CD14-positive monocyte (primary cell): Measurements from ENCODE around the gene MND1. TPM values are rescaled to one million over a fixed set of nuclear protein-coding genes. Genes with fewer than 3 reads are reported as not detected.

Source experiments
- DNase-seq, 3 donors: peaks; one replicate each; pipeline ENCODE4 v3.0.0-alpha.2; 2011 to 2022
- H2AFZ ChIP-seq: 2 replicates; pipeline ENCODE4 v1.6.0; 2012; ENCODE audit warnings: mild to moderate bottlenecking, low read depth, low read length, inconsistent platforms; ENCODE audit not compliant: insufficient read depth, poor library complexity, severe bottlenecking
- H3K27ac ChIP-seq, 2 donors: 1 replicate in 1 of 2; 2 replicates in 1 of 2; pipeline ENCODE4 v1.5.1; 2012 to 2013; ENCODE audit warnings: low read length in 2 of 2, control low read depth in 1 of 2, inconsistent platforms in 1 of 2, low read depth in 1 of 2, mild to moderate bottlenecking in 1 of 2
- H3K27me3 ChIP-seq, 2 donors: one replicate each; pipeline versions ENCODE4 v1.6.0 to v1.6.1; 2011 to 2013; ENCODE audit warnings: low read length in 2 of 2; ENCODE audit not compliant: control insufficient read depth in 2 of 2, insufficient read depth in 2 of 2
- H3K36me3 ChIP-seq, 2 donors: replicated peaks in 1 of 2; 1 replicate in 1 of 2; 2 replicates in 1 of 2; pipeline versions ENCODE4 v1.5.1 to v1.6.1; 2012 to 2013; ENCODE audit warnings: low read length in 2 of 2, control low read depth in 1 of 2, inconsistent platforms in 1 of 2, mild to moderate bottlenecking in 1 of 2; ENCODE audit not compliant: insufficient read depth in 2 of 2, control insufficient read depth in 1 of 2
- H3K4me1 ChIP-seq, 2 donors: 1 replicate in 1 of 2; 2 replicates in 1 of 2; pipeline versions ENCODE4 v1.5.1 to v1.6.1; 2012 to 2013; ENCODE audit warnings: low read length in 2 of 2, control low read depth in 1 of 2, inconsistent platforms in 1 of 2, mild to moderate bottlenecking in 1 of 2, moderate library complexity in 1 of 2; ENCODE audit not compliant: insufficient read depth in 2 of 2, control insufficient read depth in 1 of 2
- H3K4me2 ChIP-seq: replicated peaks from 2 replicates; pipeline ENCODE3; 2012; ENCODE audit warnings: low read length, moderate library complexity, mild to moderate bottlenecking; ENCODE audit not compliant: poor library complexity, severe bottlenecking; ENCODE audit errors: extremely low read depth
- H3K4me3 ChIP-seq, 3 experiments: fragments of 200-600 bp in 1 of 3; sonication (generic) in 1 of 3; replicated peaks in 1 of 3; 1 replicate in 2 of 3; 2 replicates in 1 of 3; pipeline ENCODE4 v1.5.1; 2011 to 2013; ENCODE audit warnings: low read length in 3 of 3, mild to moderate bottlenecking in 3 of 3, control low read depth in 2 of 3, low read depth in 2 of 3, inconsistent platforms in 1 of 3, moderate library complexity in 1 of 3
- H3K79me2 ChIP-seq: 2 replicates; pipeline ENCODE4 v1.6.0; 2012; ENCODE audit warnings: mild to moderate bottlenecking, control low read depth, inconsistent platforms, low read length, moderate library complexity; ENCODE audit not compliant: insufficient read depth
- H3K9ac ChIP-seq: 2 replicates; pipeline ENCODE4 v1.6.0; 2017; ENCODE audit warnings: low read length, mild to moderate bottlenecking; ENCODE audit not compliant: insufficient read depth, poor library complexity, severe bottlenecking
- H3K9me3 ChIP-seq, 2 donors: replicated peaks in 1 of 2; 1 replicate in 1 of 2; 2 replicates in 1 of 2; pipeline versions ENCODE4 v1.5.1 to v1.6.1; 2012 to 2013; ENCODE audit warnings: low read length in 2 of 2, control low read depth in 1 of 2; ENCODE audit not compliant: control insufficient read depth in 1 of 2, insufficient read depth in 1 of 2
- H4K20me1 ChIP-seq: 2 replicates; pipeline ENCODE4 v1.6.0; 2012; ENCODE audit warnings: mild to moderate bottlenecking, low read length, control low read depth, moderate library complexity; ENCODE audit not compliant: insufficient read depth
- H3K27ac Mint-ChIP-seq, 7 donors: one replicate each; pipeline ENCODE4 v1.8.0; 2020; ENCODE audit warnings: mild to moderate bottlenecking in 7 of 7, mixed read lengths in 7 of 7, moderate library complexity in 6 of 7, inconsistent platforms in 2 of 7
- H3K27me3 Mint-ChIP-seq, 3 donors: one replicate each; pipeline ENCODE4 v1.8.0; 2021 to 2022; ENCODE audit warnings: low read depth in 3 of 3, mild to moderate bottlenecking in 3 of 3, mixed read lengths in 3 of 3, moderate library complexity in 3 of 3, inconsistent platforms in 1 of 3
- H3K36me3 Mint-ChIP-seq, 2 donors: one replicate each; pipeline ENCODE4 v1.8.0; 2020; ENCODE audit warnings: mixed read lengths in 2 of 2, inconsistent platforms in 1 of 2, mild to moderate bottlenecking in 1 of 2
- H3K4me1 Mint-ChIP-seq: one replicate; pipeline ENCODE4 v1.8.0; 2020; ENCODE audit warnings: mild to moderate bottlenecking, mixed read lengths
- H3K4me3 Mint-ChIP-seq, 2 donors: one replicate each; pipeline ENCODE4 v1.8.0; 2020; ENCODE audit warnings: mild to moderate bottlenecking in 2 of 2, mixed read lengths in 2 of 2, moderate library complexity in 1 of 2
- H3K9me3 Mint-ChIP-seq, 7 donors: one replicate each; pipeline ENCODE4 v1.8.0; 2020 to 2022; ENCODE audit warnings: mixed read lengths in 7 of 7, mild to moderate bottlenecking in 6 of 7, moderate library complexity in 6 of 7, inconsistent platforms in 2 of 7
- WGBS: methylation state at CpG from one replicate; pipeline ENCODE4 v1.1.5; 2013; ENCODE audit warnings: missing lambda C conversion rate; ENCODE audit not compliant: insufficient coverage; 5-methylcytosine and 5-hydroxymethylcytosine counted together
- intact Hi-C, 2 donors: fragments of 100-400 bp; cut with micrococcal nuclease; formaldehyde crosslinking; loops; one replicate each; pipeline versions ENCODE4 v1.15.0 to v1.15.1; 2023
- polyA plus RNA-seq, 3 donors: library from polyadenylated mRNA; depleted of rRNA in 1 of 3; unstranded in 2 of 3; stranded (reverse) in 1 of 3; fragments of 300-500 nt in 2 of 3; fragments of >200 nt in 1 of 3; fragmentation: Illumina TruSeq in 2 of 3; gene quantifications; 1 replicate in 2 of 3; 2 replicates in 1 of 3; pipeline ENCODE4 v1.2.3, GENCODE V29; 2012 to 2021
- TF ChIP-seq, protein P1 (sequence below): fragments of 200-600 bp; IDR thresholded peaks from one replicate; pipeline ENCODE4 v1.8.0; 2022; ENCODE audit warnings: antibody characterized with exemption, mild to moderate bottlenecking

Gene MND1
- polyA plus RNA-seq, 3 donors: not detected

DNA sequence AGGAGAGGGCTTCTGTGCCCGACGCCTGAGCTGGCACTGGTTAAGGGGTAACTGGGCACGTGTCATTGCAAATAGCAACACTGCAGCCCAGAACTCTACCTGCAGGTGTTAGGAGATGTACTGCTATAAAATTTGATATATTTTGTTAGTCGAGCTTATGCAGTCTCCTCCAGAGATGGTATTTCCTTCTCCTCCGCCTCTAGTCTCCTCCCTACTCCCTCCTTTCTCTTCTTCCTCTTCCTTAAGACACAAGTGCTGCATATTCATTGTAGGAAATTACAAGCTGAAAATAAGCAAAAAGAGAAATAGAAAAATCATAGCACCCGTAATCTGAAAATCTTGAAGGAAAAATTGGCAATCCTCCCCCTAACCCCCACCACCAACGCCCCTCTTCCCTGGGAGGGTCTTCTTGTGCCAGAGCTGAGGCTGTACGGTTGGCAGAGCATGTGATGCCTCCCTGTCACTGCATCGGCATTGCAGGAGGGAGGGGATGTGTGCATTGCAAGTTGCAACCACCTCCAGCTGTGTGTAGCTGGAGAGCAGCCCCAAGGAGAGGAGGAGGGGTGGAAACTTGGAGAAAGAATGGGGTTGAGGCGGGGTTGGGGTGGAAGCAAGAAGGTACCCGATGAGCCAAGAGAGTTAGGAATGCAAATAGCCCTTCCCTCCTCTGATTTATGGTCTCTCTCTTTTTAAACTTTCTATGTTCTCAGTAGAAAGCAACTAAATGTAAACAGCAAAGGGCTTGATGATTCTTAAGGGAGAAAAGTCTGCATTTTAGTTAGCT is 48.3 kb upstream of the MND1 start:
- Histone ChIP-seq H3K36me3 (no peaks in the 10 kb centered on the region), H3K4me1 (no peaks in the 10 kb centered on the region), H3K27ac (no peak overlapping the region), H3K4me2 (no peak overlapping the region), H3K27me3 (no peaks in the 10 kb centered on the region), H3K9ac (no peak overlapping the region), H3K9me3 (peaks cover 4 to 7% of the 10 kb centered on the region in 2 donors), H4K20me1 (no peaks in the 10 kb centered on the region), H2AFZ (no peak overlapping the region), H3K4me3 (no peak overlapping the region), H3K79me2 (no peaks in the 10 kb centered on the region)
- Mint-ChIP-seq H3K36me3 (no peaks in the 10 kb centered on the region), H3K27me3 (peaks cover 0 to 2% (median 0%) of the 10 kb centered on the region in 3 donors), H3K27ac (no peak overlapping the region), H3K4me3 (no peak overlapping the region), H3K9me3 (peaks cover 7 to 20% (median 13%) of the 10 kb centered on the region in 7 donors), H3K4me1 (peaks cover 3% of the 10 kb centered on the region)
- TF ChIP-seq, protein P1, sequence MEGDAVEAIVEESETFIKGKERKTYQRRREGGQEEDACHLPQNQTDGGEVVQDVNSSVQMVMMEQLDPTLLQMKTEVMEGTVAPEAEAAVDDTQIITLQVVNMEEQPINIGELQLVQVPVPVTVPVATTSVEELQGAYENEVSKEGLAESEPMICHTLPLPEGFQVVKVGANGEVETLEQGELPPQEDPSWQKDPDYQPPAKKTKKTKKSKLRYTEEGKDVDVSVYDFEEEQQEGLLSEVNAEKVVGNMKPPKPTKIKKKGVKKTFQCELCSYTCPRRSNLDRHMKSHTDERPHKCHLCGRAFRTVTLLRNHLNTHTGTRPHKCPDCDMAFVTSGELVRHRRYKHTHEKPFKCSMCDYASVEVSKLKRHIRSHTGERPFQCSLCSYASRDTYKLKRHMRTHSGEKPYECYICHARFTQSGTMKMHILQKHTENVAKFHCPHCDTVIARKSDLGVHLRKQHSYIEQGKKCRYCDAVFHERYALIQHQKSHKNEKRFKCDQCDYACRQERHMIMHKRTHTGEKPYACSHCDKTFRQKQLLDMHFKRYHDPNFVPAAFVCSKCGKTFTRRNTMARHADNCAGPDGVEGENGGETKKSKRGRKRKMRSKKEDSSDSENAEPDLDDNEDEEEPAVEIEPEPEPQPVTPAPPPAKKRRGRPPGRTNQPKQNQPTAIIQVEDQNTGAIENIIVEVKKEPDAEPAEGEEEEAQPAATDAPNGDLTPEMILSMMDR: no peak
- intact Hi-C loops: no loop called here
- 100% methylated on average over 2 of the region's 11 CpGs for WGBS
- no peak for DNase-seq

DNA sequence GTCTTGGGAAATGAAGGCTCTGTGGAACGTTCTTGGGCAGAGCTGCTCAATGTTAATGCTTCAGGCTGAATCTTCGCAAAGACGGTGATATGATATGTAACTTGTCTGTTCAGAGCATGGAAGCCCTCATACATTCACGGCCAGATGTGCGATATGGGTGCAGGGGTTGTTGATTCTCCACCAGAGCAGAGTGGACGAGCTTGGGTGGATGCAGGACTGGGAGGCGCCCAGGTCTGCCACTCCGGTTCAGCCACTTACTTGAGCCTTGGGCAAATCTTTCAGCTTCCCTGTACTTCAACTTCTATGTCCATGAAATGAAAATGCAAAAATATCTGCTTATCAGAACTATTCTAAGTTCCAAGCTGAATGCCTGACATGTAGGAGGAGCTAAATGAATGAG is 47.4 kb upstream of the MND1 start:
- Mint-ChIP-seq H3K27ac (no peak overlapping the region), H3K9me3 (peaks cover 7 to 20% (median 13%) of the 10 kb centered on the region in 7 donors), H3K27me3 (peaks cover 0 to 2% (median 0%) of the 10 kb centered on the region in 3 donors)

More for the DNA sequence above, 47.4 kb upstream of the MND1 start:
- Histone ChIP-seq H3K27ac (no peak overlapping the region), H2AFZ (no peak overlapping the region), H3K9me3 (peaks cover 4 to 7% of the 10 kb centered on the region in 2 donors), H3K36me3 (no peaks in the 10 kb centered on the region), H4K20me1 (no peaks in the 10 kb centered on the region), H3K4me3 (no peak overlapping the region), H3K9ac (no peak overlapping the region), H3K4me2 (no peak overlapping the region), H3K27me3 (no peaks in the 10 kb centered on the region), H3K4me1 (no peaks in the 10 kb centered on the region), H3K79me2 (no peaks in the 10 kb centered on the region)
- DNase-seq: no peak
- TF ChIP-seq, protein P1: no peak
- Mint-ChIP-seq H3K4me3 (no peak overlapping the region), H3K4me1 (peaks cover 3% of the 10 kb centered on the region), H3K36me3 (no peaks in the 10 kb centered on the region)
- WGBS: 100% methylated on average over 5 of the region's 8 CpGs
- intact Hi-C loops: no loop called here
